Ishikawa (cell line): ENCODE results near the gene MBL2.

Experiments
- CEBPB ChIP-seq: IDR thresholded peaks from 2 replicates; pipeline ENCODE4 v1.6.1; 2012
- CREB1 ChIP-seq: IDR thresholded peaks from 2 replicates; pipeline ENCODE4 v1.6.1; 2012; ENCODE audit warnings: low read depth
- EP300 ChIP-seq: IDR thresholded peaks from 2 replicates; pipeline ENCODE4 v1.6.1; 2012; ENCODE audit warnings: borderline replicate concordance
- FOXM1 ChIP-seq: IDR thresholded peaks from 2 replicates; pipeline ENCODE4 v1.6.1; 2012; ENCODE audit warnings: low read depth, borderline replicate concordance
- NFIC ChIP-seq: IDR thresholded peaks from 2 replicates; pipeline ENCODE4 v1.6.1; 2012
- RAD21 ChIP-seq: IDR thresholded peaks from 2 replicates; pipeline ENCODE4 v1.6.1; 2012; ENCODE audit warnings: low read depth
- TAF1 ChIP-seq: IDR thresholded peaks from 2 replicates; pipeline ENCODE4 v1.6.1; 2012; ENCODE audit warnings: low read depth, mild to moderate bottlenecking
- USF1 ChIP-seq: IDR thresholded peaks from 2 replicates; pipeline ENCODE4 v1.6.1; 2012
- YY1 ChIP-seq: IDR thresholded peaks from 2 replicates; pipeline ENCODE4 v1.6.1; 2012; ENCODE audit warnings: low read depth
- ZBTB7A ChIP-seq: IDR thresholded peaks from 2 replicates; pipeline ENCODE4 v1.6.1; 2012; ENCODE audit warnings: low read depth

- TF ChIP-seq USF1, result no peak
- no peak for TF ChIP-seq ZBTB7A
- TF ChIP-seq NFIC, result no peak
- no peak for TF ChIP-seq FOXM1
- TF ChIP-seq RAD21, result peak; percentile 92
- TF ChIP-seq CREB1, result no peak
- TF ChIP-seq TAF1, result no peak
- no peak for TF ChIP-seq YY1
- no peak for TF ChIP-seq EP300
- TF ChIP-seq CEBPB, result no peak
Measured at GRCh38 chr10:52779541-52780390, 7.2 kb upstream of the MBL2 start.
